ENCODE data around the gene TXNDC2.

DNA sequence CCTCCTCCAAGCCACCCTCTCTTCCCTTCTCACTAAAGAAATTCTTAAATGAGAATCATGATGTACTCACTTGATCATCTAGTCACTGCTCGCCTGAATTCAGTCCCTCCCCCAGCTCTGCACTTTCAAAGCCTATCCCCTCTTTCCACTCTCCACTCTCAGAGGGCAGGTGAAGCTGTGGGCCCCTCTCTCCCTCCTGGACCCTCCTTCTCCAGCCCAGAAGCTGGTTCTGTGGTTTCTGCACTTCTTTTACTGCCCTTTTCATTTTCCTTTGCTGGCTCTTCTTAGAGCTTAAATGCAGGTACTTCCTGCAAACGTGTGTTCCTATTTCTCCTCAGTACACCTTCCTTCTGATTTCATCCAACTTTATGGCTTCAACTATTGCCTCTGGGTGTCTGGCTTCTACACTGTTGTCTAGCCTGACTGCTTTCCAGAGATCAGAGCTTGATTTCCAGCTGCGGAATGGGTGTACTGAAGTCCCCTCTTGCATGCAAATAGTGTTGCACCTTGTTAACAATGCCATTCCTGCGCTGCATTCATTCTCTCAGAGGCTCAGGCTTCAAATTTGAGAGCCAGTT is 15.3 kb upstream of the TXNDC2 start:
- TF ChIP-seq, protein P1, sequence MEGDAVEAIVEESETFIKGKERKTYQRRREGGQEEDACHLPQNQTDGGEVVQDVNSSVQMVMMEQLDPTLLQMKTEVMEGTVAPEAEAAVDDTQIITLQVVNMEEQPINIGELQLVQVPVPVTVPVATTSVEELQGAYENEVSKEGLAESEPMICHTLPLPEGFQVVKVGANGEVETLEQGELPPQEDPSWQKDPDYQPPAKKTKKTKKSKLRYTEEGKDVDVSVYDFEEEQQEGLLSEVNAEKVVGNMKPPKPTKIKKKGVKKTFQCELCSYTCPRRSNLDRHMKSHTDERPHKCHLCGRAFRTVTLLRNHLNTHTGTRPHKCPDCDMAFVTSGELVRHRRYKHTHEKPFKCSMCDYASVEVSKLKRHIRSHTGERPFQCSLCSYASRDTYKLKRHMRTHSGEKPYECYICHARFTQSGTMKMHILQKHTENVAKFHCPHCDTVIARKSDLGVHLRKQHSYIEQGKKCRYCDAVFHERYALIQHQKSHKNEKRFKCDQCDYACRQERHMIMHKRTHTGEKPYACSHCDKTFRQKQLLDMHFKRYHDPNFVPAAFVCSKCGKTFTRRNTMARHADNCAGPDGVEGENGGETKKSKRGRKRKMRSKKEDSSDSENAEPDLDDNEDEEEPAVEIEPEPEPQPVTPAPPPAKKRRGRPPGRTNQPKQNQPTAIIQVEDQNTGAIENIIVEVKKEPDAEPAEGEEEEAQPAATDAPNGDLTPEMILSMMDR (IDR thresholded peaks at IDR 0.05): no peak
- TF ChIP-seq POLR2A (IDR thresholded peaks at IDR 0.05): no peak
- no peak for TF ChIP-seq EP300 (IDR thresholded peaks at IDR 0.05; ENCODE audit: low read depth)
